ENCODE results near the gene PPM1D.

GRCh38 chr17:60671482-60671881, 71.5 kb downstream of the PPM1D start:
- TF ChIP-seq CTCF (IDR thresholded peaks at IDR 0.05; ENCODE audit: low read depth, low read length) (no peak), EZH2phosphoT487 (IDR thresholded peaks at IDR 0.05; ENCODE audit: low read depth) (no peak)

Data from OCI-LY3 (cell line).